Activated T-helper 1 cell treated with Interleukin-2 at 50 U/mL for 16 hours (primary cell): ENCODE data around the gene IKZF1.
A peak's percentile ranks its signal among the peaks of the same experiment; 100 is the strongest.
"Not testable (repeated sequence)": the region's sequence is repeated elsewhere in the genome, so short reads cannot be mapped to it uniquely, and the experiment has no call there.

ENCODE experiments used
- DNase-seq: peaks from one replicate; pipeline ENCODE4 v3.0.0-alpha.2; 2020; ENCODE audit warnings: low read depth

The IKZF1 gene

DNA sequence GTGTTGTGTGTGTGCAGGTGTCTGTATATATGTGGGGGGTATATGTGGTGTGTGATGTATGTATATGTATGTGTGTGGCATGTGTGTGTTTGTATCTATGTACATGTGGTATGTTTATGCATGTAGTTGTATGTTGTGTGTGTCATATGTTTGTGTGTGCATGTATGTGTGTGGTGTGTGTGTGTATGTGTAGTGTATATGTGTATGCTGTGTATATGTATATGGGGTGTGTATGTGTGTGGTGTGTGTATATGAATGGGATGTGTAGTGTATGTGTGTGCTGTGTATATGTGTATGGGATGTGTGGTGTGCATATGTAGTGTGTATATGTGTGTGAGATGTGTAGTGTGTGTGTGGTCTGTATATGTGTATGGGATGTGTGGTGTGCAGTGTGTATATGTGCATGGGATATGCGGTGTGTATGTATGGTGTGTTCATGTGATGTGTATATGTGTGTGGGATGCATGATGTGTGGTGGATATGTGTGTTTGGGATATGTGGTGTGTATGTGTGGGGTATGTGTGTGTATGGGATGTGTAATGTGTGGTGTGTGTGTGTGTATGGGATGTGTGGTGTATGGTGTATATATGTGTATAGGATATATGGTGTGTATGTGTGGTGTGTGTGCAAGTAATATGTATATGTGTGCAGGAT, 30.0 kb downstream of the IKZF1 start:
- no peak for DNase-seq

- no peak for DNase-seq
Measured at GRCh38 chr7:50335230-50335794, 30.8 kb downstream of the IKZF1 start.

- peak; percentile 77 for DNase-seq
Measured at GRCh38 chr7:50335795-50336754, 31.6 kb downstream of the IKZF1 start.

DNA sequence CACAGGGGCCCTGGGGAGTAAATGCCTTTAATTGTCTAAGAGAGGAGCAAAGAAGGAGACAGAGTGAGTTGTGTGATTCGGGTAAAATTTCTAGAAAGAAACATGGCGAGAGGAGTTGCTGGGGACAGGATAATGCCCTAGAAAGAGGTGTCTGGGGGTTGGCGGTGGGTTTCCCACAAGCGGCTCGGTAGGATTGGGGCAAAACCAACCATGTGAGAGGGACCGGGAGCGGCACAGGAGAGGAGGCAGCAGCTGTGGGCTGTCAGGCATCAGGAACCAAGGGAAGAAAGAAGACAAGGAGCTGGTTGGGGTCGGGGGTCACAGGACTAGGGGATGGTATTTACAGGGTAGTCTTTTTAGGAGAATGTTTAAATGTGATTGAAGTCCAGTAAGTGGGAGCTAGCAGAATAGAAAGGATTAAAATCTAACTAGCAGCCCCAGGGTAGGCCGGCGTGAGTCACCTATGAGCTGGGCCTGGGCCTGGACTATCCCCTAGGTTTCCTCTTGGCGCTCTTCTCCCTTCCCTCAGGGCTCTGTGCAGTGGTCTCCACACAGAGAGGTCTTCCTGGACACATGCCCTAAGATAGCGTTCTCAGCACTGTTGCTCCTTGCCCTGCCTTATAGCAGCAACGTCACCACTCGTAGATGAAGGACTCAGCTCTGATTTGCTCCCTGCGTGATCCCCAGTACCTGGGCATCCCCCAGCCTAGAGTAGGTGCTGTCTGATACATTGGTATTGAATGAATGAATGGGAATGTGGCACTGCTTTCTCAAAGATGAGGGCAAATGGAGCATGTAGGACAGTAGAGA, 32.6 kb downstream of the IKZF1 start:
- no peak for DNase-seq

DNA sequence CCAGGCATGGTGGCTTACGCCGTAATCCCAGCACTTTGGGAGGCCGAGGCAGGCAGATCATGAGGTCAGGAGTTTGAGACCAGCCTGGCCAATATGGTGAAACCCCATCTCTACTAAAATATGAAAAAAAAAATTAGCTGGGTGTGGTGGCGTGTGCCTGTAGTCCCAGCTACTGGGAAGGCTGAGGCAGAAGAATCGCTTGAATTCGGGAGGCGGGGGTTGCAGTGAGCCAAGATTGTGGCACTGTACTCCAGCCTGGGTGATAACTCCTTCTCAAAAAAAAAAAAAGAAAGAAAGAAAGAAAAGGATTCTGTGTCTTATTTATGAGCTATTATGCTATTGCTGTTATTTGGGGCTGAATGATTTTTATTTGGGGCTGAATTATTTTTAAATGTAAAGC, 35.0 kb downstream of the IKZF1 start:
- DNase-seq, result not testable (repeated sequence)

DNA sequence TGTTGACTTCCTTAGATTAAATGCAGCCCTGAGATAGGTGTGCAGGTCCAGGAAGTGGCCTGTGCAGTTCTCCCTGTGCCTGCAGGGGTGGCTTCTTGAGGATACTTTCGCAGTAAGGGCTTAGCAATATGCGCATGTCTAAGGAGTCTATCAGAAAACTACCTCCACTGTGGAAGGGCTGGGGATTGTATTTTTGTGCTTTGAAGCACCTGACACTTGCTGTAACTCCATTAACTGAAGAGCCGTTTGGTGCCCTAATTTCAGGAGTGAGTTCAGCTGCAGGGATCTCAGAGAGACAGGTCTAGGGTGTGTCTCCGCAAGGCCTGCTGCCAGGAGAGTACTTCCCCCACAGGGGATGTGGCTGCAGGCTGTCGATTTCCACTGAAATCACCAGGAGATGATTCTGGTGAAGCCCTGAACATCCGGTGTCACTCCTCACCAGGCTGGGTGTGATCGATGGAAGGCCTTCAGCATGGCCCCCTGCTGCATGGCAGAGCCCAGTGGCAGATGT, 35.5 kb downstream of the IKZF1 start:
- peak; percentile 48 for DNase-seq

- no peak for DNase-seq
Measured at GRCh38 chr7:50341724-50342123, 37.2 kb downstream of the IKZF1 start.

DNA sequence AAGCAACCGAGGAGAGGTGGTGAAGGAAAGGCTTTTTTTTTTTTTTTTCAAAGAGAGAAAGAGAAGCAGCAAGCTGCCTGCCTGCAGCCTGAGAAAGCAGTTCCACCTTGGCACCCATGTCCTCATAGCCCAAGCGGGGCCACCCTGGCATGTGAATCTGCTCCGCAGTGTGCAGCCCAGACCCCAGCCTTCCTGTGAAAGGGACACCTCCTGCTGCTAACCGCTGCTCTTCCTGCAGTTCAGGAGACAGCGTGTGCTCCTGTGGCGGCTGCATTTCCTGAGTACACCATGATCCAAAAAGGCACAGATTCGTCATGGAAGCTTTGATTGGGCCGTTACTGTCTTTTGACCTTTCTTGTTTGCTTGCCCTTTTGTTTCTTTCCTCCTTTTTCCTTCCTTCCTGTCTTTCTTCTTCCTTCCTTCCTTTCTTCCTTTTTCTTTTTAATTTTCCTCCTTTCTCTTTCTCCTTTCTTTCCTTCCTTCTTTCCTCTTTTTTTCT, 38.1 kb downstream of the IKZF1 start:
- DNase-seq, result peak; percentile 49

DNA sequence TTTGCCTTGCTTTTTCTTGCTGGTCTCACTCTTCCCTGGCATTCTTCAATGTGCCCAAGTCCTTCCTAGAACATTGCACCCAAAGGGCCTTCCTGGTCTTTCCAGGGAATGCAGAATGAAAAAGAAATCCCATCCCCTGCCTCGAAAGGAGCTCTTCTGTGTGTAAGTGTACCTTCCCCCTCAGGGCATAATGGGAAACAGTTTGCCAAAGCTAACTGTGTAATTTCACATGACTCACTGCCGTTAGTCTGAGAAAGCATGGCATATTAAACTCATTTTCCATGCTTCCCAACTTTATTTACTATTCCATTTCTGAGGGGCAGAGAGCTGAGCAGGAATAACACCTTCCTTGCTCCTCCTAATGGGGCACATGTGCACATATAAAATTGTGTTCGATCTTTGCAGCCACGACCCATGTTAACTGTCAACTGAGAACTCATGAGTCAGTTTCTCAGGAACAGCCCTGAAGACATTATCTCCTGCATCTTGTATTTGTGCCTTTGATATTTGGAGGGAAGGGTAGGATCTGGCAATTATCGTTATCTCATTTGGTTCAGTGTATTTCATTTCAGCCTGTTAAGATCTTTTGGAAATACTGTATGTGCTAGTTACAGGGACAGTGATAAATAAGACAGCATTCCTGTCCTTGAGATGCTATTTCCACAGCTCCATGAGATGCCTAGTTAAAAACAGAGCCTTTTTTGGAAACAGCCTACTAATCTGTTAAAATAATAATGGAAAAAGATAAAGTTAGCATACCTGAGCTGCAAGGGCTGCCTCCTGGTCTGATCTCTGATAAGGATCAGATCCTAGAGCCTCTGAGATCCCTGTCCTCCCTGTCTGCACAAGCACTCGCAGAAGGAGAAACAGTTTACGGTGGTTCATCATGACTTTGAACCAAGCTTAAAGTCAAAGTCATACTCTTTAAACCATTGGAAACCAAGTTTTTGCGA, 42.3 kb downstream of the IKZF1 start:
- DNase-seq, result no peak

DNA sequence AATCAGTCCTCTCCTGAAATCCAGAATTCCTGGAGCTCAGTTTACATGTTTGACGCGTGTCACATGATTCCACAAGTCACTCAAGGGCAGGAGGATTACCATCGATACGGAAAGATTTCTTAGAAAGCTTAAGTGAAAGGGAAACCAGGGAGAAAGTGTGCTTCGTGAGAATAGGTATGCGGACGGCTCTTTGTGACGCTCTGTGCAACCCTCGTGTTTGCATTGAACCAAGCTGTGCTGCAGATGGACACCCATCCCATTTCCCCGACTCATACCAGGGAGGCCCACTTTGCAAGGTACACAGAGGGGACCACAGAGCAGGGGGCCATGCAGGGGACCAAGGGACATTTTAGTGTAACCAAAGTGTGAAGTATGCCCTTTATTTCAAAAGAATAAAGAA, 43.2 kb downstream of the IKZF1 start:
- no peak for DNase-seq

DNA sequence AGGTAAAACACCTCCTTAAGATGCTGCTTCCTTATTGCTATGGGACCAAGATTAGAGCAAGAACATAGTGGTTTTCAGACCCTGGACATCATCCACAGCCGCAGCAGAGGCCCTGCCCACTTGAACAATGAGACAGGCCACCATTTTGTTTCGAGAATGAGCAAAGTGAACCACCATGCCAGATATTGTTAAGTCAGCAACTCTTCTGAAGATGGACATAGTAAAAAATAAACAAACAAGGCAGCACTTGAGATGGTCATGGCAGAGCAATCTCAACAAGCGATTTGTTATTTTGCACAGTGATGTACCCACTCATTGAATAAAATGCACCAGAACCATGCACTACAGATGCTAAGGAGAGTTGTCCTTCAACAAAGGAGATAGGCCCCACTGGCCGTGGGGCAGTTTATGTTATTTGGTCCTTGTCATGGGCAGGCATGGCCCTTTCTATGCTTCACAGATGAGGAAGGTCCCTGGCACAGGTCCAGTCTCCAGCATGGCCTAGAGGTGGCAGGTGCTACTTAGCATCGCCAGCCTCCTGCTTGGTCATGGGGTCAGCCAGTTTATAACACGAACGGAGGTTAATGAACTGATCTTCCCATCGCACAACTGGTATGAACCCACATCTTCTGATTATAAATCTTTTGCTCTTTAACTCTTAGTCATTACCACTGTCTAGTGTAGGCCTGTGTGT, 44.1 kb downstream of the IKZF1 start:
- no peak for DNase-seq

DNA sequence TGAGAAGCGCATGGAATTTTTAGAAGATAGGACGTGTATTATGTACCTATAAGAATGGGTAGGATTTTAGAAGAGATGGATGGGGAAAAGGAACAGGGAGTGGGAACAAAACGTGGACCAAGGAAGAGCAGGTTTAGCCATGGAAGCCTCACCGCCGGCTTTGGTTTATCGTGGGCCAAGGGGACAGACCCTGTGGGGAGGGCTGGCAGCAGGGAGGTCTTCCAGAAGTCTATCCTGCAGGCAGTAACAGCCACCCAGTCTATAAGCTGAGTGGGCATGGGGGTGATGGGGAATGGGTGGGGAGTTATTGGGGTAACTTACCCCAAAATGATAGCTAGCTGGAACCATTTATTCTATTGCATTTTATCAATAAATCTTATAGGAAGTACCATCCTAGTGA, 44.9 kb downstream of the IKZF1 start:
- DNase-seq, result no peak

GRCh38 chr7:50349963-50350944, 45.7 kb downstream of the IKZF1 start:
- DNase-seq, result peak; percentile 53

GRCh38 chr7:50351267-50351666, 46.8 kb downstream of the IKZF1 start:
- DNase-seq, result no peak

- DNase-seq, result no peak
Measured at GRCh38 chr7:50352282-50352681, 47.8 kb downstream of the IKZF1 start.

GRCh38 chr7:50352751-50353150, 48.2 kb downstream of the IKZF1 start:
- DNase-seq, result no peak

DNA sequence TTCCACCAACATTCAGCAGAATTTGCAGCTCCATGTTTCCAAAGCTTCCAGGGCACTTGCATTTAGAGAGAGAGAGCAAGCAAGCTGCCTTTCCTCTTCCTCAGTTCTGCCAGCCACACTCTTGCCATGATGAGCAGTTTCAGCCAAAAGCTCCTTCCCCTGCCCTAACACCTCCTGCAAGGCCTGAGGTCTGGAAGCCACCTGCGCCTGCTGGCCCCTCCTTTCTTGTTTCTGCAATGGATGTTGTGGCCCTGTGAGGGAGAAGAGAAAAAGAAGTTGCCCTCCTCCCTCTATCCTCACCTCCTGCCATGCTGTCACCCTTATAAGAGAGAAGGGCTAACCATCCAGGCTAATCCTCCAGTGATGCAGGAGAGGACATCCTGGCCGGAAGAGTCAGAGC, 48.7 kb downstream of the IKZF1 start:
- no peak for DNase-seq

- DNase-seq, result no peak
Measured at GRCh38 chr7:50353894-50354595, 49.5 kb downstream of the IKZF1 start.
